Measurements from ENCODE around the gene EML1.

- TF ChIP-seq EZH2 (IDR thresholded peaks at IDR 0.05), result no peak
- no peak for TF ChIP-seq POLR2AphosphoS5 (IDR thresholded peaks at IDR 0.05; ENCODE audit: borderline replicate concordance, low read depth, low read length)
- TF ChIP-seq FOXP2 (optimal IDR thresholded peaks at IDR 0.05; ENCODE audit: control extremely low read depth, extremely low read length, insufficient read depth), result no peak
Measured at GRCh38 chr14:99751539-99752485, 41.4 kb upstream of the EML1 start.

All from SK-N-MC (cell line).